Measurements from ENCODE around the gene LINGO1.

The LINGO1 gene

GRCh38 chr15:77620297-77620696 is 12.4 kb downstream of the LINGO1 start:
- in situ Hi-C loops (cut with MboI; ENCODE audit: low pct_unique_long_range_greater_than_20kb, low sequenced_read_pairs, unreplicated experiment): no loop called here
- no peak for DNase-seq (ENCODE audit: low spot score)
- no peak for TF ChIP-seq CTCF (IDR thresholded peaks at IDR 0.05; ENCODE audit: extremely low read depth, insufficient read depth, missing control alignments)

GRCh38 chr15:77619883-77620282 is 12.8 kb downstream of the LINGO1 start:
- in situ Hi-C loops (cut with MboI; ENCODE audit: low pct_unique_long_range_greater_than_20kb, low sequenced_read_pairs, unreplicated experiment): no loop called here
- DNase-seq (ENCODE audit: low spot score): no peak
- TF ChIP-seq CTCF (IDR thresholded peaks at IDR 0.05; ENCODE audit: extremely low read depth, insufficient read depth, missing control alignments): no peak

GRCh38 chr15:77617476-77618230 is 15.1 kb downstream of the LINGO1 start:
- no peak for DNase-seq (ENCODE audit: low spot score)
- TF ChIP-seq CTCF (IDR thresholded peaks at IDR 0.05; ENCODE audit: extremely low read depth, insufficient read depth, missing control alignments): peak; percentile 46
- in situ Hi-C loops (cut with MboI; ENCODE audit: low pct_unique_long_range_greater_than_20kb, low sequenced_read_pairs, unreplicated experiment): no loop called here

- DNase-seq (ENCODE audit: low spot score): no peak
- in situ Hi-C loops (cut with MboI; ENCODE audit: low pct_unique_long_range_greater_than_20kb, low sequenced_read_pairs, unreplicated experiment): no loop called here
These were observed 16.6 kb downstream of the LINGO1 start for GRCh38 chr15:77616072-77616471.

GRCh38 chr15:77615472-77615871 is 17.2 kb downstream of the LINGO1 start:
- DNase-seq (ENCODE audit: low spot score): no peak
- no peak for TF ChIP-seq CTCF (IDR thresholded peaks at IDR 0.05; ENCODE audit: extremely low read depth, insufficient read depth, missing control alignments)
- in situ Hi-C loops (cut with MboI; ENCODE audit: low pct_unique_long_range_greater_than_20kb, low sequenced_read_pairs, unreplicated experiment): no loop called here

More at GRCh38 chr15:77616072-77616471, 16.6 kb downstream of the LINGO1 start:
- TF ChIP-seq CTCF (IDR thresholded peaks at IDR 0.05; ENCODE audit: extremely low read depth, insufficient read depth, missing control alignments): no peak

- in situ Hi-C loops (cut with MboI; ENCODE audit: low pct_unique_long_range_greater_than_20kb, low sequenced_read_pairs, unreplicated experiment): no loop called here
- DNase-seq (ENCODE audit: low spot score): no peak
- no peak for TF ChIP-seq CTCF (IDR thresholded peaks at IDR 0.05; ENCODE audit: extremely low read depth, insufficient read depth, missing control alignments)
These were observed 18.4 kb downstream of the LINGO1 start for GRCh38 chr15:77614251-77614806.
